OCI-LY3 (cell line): ENCODE data around the gene CALHM6.

Experiments used
- H2AFZ ChIP-seq: fragments of 200-600, 300-600 bp; shearing (Covaris generic); 2 replicates; pipeline ENCODE4 v1.6.0; 2014; ENCODE audit warnings: antibody characterized with exemption, low read depth, low read length
- H3K27ac ChIP-seq: fragments of 200-600, 300-600 bp; sonication (generic); 2 replicates; pipeline ENCODE4 v1.5.1; 2014; ENCODE audit warnings: mild to moderate bottlenecking, low read length, moderate library complexity, mixed read lengths
- H3K27me3 ChIP-seq: fragments of 200-600, 300-600 bp; sonication (generic); 2 replicates; pipeline ENCODE4 v1.6.1; 2014; ENCODE audit warnings: low read depth, low read length, mixed read lengths
- H3K36me3 ChIP-seq: fragments of 200-600, 300-600 bp; sonication (generic); replicated peaks from 2 replicates; pipeline ENCODE3; 2014; ENCODE audit warnings: low read depth, low read length, mixed read lengths
- H3K4me1 ChIP-seq: fragments of 300-600, 200-600 bp; sonication (generic); 2 replicates; pipeline ENCODE4 v1.6.1; 2014; ENCODE audit warnings: low read length, mixed read lengths
- H3K4me2 ChIP-seq: fragments of 200-600, 300-600 bp; sonication (generic); 2 replicates; pipeline ENCODE4 v1.6.1; 2014; ENCODE audit warnings: low read length, mixed read lengths
- H3K4me3 ChIP-seq: fragments of 300-600, 200-600 bp; sonication (generic); 2 replicates; pipeline ENCODE4 v1.5.1; 2014; ENCODE audit warnings: antibody characterized with exemption, mild to moderate bottlenecking, low read length, moderate library complexity
- H3K79me2 ChIP-seq: fragments of 300-600, 200-600 bp; shearing (Covaris generic); 2 replicates; pipeline ENCODE4 v1.6.1; 2014; ENCODE audit warnings: mild to moderate bottlenecking, low read length, mixed read lengths
- H3K9ac ChIP-seq: fragments of 300-600, 200-600 bp; shearing (Covaris generic); 2 replicates; pipeline ENCODE4 v1.6.0; 2014; ENCODE audit warnings: mild to moderate bottlenecking, low read length, moderate library complexity
- H3K9me3 ChIP-seq: fragments of 200-600, 300-600 bp; shearing (Covaris generic); 2 replicates; pipeline ENCODE4 v1.6.1; 2014; ENCODE audit warnings: low read length, mixed read lengths; ENCODE audit not compliant: insufficient read depth
- H4K20me1 ChIP-seq: fragments of 200-600, 300-600 bp; sonication (generic); 2 replicates; pipeline ENCODE4 v1.6.1; 2016; ENCODE audit warnings: low read length, mixed read lengths; ENCODE audit not compliant: insufficient read depth
- EZH2phosphoT487 ChIP-seq: fragments of 200-600 bp; shearing (Covaris generic); IDR thresholded peaks from 2 replicates; pipeline ENCODE4 v1.6.1; 2018; ENCODE audit warnings: antibody characterized with exemption, mixed run types, low read depth
- TF ChIP-seq, protein P1 (sequence below): fragments of 200-600, 300-600 bp; sonication (generic); IDR thresholded peaks from 2 replicates; pipeline ENCODE4 v1.5.1; 2014; ENCODE audit warnings: antibody characterized with exemption, low read length, low read depth

Gene CALHM6

DNA sequence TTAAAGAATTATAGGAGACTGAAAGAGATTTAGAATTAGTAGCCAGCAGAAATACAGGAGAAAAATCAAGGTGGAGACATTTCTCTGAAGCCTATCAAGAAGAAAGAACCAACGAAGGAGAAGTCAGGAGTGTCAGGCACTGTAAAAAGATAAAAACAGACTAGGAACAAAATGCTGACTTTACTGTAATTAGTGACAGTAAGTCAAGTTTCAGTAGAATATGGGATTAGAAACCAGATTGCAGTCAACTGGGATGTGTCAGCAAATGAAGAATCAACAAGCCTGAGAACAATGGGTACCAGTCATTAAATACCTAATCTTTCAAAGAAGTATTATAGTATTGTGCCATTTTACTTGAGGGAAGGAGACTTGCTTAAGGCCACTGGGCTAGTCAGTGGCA, 21.6 kb downstream of the CALHM6 start:
- Histone ChIP-seq H3K4me3 (no peak overlapping the region), H3K27me3 (no peaks in the 10 kb centered on the region), H3K9ac (no peak overlapping the region), H3K9me3 (no peaks in the 10 kb centered on the region), H2AFZ (no peak overlapping the region), H3K4me1 (no peaks in the 10 kb centered on the region), H3K4me2 (no peak overlapping the region), H3K79me2 (no peaks in the 10 kb centered on the region), H4K20me1 (no peaks in the 10 kb centered on the region), H3K36me3 (no peaks in the 10 kb centered on the region), H3K27ac (no peak overlapping the region)
- TF ChIP-seq EZH2phosphoT487 = no peak
- TF ChIP-seq, protein P1, sequence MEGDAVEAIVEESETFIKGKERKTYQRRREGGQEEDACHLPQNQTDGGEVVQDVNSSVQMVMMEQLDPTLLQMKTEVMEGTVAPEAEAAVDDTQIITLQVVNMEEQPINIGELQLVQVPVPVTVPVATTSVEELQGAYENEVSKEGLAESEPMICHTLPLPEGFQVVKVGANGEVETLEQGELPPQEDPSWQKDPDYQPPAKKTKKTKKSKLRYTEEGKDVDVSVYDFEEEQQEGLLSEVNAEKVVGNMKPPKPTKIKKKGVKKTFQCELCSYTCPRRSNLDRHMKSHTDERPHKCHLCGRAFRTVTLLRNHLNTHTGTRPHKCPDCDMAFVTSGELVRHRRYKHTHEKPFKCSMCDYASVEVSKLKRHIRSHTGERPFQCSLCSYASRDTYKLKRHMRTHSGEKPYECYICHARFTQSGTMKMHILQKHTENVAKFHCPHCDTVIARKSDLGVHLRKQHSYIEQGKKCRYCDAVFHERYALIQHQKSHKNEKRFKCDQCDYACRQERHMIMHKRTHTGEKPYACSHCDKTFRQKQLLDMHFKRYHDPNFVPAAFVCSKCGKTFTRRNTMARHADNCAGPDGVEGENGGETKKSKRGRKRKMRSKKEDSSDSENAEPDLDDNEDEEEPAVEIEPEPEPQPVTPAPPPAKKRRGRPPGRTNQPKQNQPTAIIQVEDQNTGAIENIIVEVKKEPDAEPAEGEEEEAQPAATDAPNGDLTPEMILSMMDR = no peak

DNA sequence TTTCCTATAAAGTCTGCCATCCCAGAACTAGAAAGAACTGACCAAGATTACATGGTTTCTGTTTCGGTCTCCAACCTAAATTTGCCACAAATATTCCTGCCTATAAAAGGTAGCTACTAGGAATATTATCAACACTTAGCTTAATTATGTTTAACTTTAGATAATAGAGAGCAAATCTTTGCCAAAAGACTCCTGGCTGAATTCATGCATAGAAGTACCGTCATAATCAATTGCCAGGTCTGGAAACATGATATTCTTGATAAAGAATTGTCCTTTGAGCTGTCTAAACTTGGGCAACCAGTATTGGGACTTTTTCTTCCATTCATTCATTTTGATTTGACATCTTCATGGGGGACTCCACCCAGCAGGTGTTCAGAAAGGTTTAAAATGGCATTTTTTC, 22.4 kb downstream of the CALHM6 start:
- H3K27ac ChIP-seq = no peak overlapping the region
- H3K9ac ChIP-seq = no peak overlapping the region
- no peak overlapping the region for H2AFZ ChIP-seq
- no peak overlapping the region for H3K4me2 ChIP-seq
- no peaks in the 10 kb centered on the region for H3K27me3 ChIP-seq
- no peaks in the 10 kb centered on the region for H3K4me1 ChIP-seq
- H3K4me3 ChIP-seq = no peak overlapping the region
- H3K9me3 ChIP-seq = no peaks in the 10 kb centered on the region
- no peak for TF ChIP-seq EZH2phosphoT487
- TF ChIP-seq, protein P1 = no peak
- H3K36me3 ChIP-seq = no peaks in the 10 kb centered on the region
- H4K20me1 ChIP-seq = no peaks in the 10 kb centered on the region
- H3K79me2 ChIP-seq = no peaks in the 10 kb centered on the region

DNA sequence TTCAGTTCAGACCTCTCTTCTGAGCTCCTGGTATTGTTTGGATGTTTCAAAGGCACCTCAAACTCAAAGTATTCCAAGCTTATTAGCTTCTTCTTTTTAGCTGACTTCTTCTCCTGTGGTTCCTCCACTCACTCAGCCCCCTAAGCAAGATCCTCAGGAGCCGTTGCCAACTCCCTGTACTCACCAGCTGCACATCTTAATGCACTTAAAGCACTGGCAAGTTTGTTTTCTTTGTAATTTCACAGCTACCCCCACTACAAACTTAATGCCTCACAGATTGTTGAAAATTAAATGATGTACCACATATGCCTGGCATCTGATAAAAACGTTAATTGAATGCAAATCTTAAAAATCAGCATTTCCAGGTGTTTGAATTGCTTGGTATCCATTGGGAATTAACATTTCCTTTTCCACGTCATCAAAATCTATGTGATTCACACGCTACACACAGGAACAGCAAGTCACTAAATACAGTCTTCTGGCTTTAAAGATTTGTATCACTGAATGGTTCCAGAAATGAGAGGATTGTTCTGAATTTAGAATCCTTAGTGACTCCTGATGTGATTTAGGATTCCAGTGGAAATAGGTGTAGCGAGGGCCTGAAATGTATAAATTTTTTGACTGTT, 24.5 kb downstream of the CALHM6 start:
- Histone ChIP-seq H3K9ac (no peak overlapping the region), H3K79me2 (no peaks in the 10 kb centered on the region)

DNA sequence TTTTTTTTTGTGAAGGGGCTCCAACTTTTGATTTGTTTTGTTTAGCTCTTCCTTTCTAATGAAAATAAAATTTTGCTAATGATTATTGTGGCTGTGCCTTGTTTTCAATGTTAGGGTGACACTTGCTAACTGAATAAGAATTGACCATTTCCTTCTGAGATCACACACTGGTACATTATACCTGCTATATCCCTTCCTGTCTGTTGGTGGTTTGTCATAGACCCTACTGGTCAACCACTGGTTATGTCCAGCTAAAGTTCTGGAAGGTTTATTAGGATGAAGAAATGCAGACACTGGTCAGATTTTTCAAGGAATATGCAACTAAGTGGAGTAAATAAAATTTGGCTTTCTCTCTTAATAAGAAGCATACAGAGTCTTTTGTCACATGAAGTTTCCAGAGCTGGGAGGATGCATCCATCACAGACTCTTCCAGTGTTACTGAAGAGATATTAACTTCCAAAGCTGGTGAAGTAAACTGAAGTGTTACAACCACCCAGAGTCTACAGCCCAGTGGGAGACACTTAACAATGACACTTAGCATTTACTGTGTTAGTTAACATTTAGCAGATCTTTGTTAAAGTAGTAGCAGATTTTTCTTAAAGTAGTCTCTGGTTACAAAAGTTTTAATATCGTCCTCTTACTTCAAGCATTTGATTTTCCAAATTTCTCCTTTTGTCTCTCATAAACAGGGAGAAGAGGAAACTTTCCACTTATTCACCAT, 30.6 kb downstream of the CALHM6 start:
- Histone ChIP-seq H3K4me3 (no peak overlapping the region), H3K4me2 (no peak overlapping the region), H3K9ac (no peak overlapping the region), H3K9me3 (no peaks in the 10 kb centered on the region), H3K79me2 (no peaks in the 10 kb centered on the region), H3K27ac (no peak overlapping the region), H3K4me1 (no peaks in the 10 kb centered on the region), H4K20me1 (no peaks in the 10 kb centered on the region), H3K36me3 (no peaks in the 10 kb centered on the region), H3K27me3 (no peaks in the 10 kb centered on the region), H2AFZ (no peak overlapping the region)
- TF ChIP-seq EZH2phosphoT487 = no peak
- TF ChIP-seq, protein P1 = no peak

More for the DNA sequence above, 24.5 kb downstream of the CALHM6 start:
- H3K36me3 ChIP-seq = no peaks in the 10 kb centered on the region
- H3K27ac ChIP-seq = no peak overlapping the region
- no peak for TF ChIP-seq EZH2phosphoT487
- TF ChIP-seq, protein P1 = no peak
- H3K9me3 ChIP-seq = no peaks in the 10 kb centered on the region
- no peak overlapping the region for H3K4me3 ChIP-seq
- H3K4me2 ChIP-seq = no peak overlapping the region
- H3K4me1 ChIP-seq = no peaks in the 10 kb centered on the region
- H4K20me1 ChIP-seq = no peaks in the 10 kb centered on the region
- no peaks in the 10 kb centered on the region for H3K27me3 ChIP-seq
- no peak overlapping the region for H2AFZ ChIP-seq
